Activated CD4-positive, alpha-beta T cell treated with anti-CD3 and anti-CD28 coated beads, Interleukin-2, amount 50 U/mL, for 16 hours (primary cell): ENCODE measurements around the gene PKP3.
"Not testable (repeated sequence)": the region's sequence is repeated elsewhere in the genome, so short reads cannot be mapped to it uniquely, and the experiment has no call there.

ENCODE experiments used
- DNase-seq: peaks from one replicate; pipeline ENCODE4 v3.0.0-alpha.2; 2020

PKP3 gene

DNA sequence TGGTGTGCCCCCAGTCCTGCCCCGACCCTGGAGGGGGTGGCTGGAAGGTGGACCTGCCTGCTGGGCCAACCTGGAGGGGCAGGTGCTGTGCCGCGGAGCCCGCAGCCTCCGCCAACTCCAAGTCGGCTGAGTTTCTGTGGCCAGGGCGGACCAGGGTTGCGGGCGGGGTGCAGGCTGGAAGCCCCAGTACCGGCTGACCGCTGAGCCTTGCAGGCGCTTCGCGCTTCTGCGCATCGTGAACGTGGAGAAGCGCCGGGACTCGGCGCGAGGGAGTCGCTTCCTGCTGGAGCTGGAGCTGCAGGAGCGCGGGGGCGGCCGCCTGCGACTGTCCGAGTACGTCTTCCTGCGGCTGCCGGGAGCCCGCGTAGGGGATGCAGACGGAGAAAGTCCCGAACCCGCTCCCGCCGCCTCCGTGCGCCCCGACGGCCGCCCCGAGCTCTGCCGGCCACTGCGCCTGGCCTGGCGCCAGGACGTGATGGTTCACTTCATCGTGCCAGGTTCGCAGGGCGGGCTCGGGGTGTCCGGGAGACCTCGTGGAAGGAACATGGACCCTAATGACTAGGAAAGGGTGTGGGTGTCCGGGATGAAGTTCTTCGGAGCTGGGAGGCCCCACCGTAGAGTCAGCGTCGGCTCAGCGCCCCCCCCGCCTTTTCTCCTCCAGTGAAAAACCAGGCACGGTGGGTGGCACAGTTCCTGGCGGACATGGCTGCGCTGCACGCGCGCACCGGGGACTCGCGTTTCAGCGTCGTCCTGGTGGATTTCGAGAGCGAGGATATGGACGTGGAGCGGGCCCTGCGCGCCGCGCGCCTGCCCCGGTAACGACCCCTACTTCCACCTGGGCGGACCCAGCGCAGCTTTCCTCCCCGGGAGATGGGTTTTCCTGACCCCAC, 14.6 kb upstream of the PKP3 start:
- DNase-seq = no peak

DNA sequence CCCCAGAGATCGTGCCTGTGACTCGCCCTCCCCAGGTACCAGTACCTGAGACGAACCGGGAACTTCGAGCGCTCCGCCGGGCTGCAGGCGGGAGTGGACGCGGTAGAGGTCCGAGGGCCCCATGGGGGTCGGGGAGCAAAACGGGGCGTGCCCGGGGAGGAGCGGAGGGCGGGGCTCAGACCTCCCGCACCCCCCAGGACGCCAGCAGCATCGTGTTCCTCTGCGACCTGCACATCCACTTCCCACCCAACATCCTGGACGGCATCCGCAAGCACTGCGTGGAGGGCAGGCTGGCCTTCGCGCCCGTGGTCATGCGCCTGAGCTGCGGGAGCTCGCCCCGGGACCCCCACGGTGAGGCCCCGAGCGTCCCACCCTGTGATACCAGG, 13.9 kb upstream of the PKP3 start:
- DNase-seq = no peak

DNA sequence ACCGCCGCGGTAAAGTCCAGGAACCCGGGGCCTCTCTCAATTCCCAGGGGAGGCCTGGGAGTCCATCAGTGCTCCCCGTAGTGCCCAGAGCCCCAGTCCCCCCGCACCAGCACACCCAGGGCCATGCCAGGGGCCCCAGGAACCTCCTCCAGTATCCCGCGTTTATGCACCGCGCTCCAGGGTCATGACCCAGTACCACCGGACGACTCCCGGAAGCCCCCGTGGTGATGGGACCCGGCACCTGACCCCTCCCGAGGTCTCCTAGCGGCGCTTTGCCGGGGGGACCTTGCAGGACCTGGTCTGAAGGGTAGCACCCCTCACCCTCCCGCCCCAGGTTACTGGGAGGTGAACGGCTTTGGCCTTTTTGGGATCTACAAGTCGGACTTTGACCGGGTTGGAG, 13.5 kb upstream of the PKP3 start:
- no peak for DNase-seq

DNA sequence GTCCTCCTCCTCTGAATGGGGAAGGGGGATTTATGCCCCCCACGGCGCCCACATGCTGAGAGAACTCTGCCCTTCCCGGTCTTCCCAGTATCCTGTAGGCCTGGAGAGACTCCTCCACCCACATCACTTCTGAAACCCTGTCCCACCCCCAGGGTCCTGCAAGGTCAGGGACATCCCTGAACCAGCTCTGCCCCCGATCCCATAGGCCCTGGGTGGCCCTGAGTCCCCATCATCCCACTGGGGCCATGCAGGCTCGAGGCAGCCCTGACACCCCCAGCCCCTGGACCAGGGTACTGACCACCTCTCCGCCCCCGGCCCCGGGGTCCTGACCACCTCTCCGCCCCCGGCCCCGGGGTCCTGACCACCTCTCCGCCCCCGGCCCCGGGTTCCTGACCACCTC, 13.0 kb upstream of the PKP3 start:
- DNase-seq = no peak

DNA sequence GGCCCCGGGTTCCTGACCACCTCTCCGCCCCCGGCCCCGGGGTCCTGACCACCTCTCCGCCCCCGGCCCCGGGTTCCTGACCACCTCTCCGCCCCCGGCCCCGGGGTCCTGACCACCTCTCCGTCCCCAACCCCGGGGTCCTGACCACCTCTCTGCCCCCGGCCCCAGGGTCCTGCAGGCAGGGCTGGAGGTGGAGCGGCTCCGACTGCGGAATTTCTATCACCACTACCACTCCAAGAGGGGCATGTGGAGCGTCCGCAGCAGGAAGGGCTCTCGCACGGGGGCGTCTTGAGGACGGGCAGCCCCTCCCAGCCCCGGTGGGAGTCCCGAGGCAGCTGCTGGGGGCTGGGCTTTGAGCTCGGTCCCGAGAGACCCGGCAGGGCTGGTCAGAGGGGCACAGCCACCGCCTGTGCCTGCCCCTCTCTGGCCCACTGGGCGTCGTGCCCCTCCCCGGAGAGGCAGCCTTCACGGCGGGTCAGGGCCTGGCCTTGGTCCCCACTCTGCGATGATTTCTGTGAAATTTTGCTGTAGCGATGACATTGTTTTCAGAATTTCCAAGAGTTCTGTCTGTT, 12.4 kb upstream of the PKP3 start:
- no peak for DNase-seq

DNA sequence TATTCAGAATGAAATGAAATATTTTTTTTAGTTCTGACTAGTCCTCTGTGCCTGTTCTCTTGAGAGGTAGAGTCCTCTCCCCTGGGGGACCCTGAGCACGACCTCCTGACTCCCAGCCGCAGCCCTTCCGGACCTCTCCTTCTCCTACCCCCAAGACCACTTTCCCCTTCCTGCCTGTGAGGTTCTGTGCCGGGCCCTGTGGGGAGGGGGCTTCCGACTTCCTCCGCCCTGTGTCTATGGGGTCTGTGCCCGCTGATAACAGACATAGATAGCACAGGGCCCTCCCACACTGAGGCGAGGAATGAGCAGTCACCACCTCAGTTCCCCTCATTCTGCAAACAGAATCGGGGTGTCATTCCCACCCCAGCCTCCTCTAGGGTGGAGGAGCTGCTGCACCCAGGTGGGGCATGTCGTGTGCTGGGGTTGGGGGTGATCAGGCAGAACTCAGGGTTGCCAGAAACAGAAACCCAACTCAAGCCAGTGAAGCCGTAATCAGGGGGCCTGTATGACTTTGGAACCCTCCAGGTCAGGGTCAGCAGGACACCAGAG, 11.9 kb upstream of the PKP3 start:
- DNase-seq = no peak

DNA sequence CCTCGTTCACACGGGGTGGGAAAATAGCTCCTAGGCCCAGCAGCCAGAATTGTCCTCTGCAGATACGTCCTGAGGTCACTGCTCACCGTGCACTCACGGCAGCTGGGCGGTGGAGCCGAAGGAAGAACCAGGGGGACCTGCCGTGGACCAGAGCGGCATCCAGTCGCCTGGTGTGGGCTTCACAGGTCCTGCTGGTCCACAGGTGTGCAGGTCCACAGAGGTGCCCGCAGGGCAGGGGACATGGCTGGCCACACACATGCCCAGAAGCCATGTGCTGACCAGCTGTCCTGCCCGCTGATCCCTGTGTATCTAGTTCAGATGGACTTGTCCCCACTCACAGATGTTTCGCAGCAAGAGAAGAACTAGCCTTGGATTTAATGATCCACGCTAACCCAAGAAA, 10.6 kb upstream of the PKP3 start:
- no peak for DNase-seq

DNA sequence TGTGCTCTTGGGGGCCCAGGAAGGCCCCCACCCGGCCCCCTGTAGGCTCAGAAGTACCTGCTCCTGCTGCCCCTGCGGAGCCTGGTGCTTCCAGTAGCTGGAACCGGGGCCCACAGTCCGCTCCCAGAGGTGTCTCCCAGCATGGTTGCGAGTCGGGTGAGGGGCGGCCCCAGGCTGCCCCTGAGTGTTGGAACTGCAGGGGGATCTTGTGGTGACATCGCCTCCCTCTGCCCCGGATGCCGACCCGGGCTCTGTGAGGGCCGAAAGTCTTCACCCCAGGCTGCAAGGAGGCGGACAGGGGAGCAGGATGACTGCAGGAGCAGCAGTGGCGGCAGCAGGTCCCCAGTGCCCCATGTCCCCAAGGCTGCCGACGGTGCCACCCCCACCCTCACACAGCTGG, 9.5 kb upstream of the PKP3 start:
- DNase-seq = no peak

DNA sequence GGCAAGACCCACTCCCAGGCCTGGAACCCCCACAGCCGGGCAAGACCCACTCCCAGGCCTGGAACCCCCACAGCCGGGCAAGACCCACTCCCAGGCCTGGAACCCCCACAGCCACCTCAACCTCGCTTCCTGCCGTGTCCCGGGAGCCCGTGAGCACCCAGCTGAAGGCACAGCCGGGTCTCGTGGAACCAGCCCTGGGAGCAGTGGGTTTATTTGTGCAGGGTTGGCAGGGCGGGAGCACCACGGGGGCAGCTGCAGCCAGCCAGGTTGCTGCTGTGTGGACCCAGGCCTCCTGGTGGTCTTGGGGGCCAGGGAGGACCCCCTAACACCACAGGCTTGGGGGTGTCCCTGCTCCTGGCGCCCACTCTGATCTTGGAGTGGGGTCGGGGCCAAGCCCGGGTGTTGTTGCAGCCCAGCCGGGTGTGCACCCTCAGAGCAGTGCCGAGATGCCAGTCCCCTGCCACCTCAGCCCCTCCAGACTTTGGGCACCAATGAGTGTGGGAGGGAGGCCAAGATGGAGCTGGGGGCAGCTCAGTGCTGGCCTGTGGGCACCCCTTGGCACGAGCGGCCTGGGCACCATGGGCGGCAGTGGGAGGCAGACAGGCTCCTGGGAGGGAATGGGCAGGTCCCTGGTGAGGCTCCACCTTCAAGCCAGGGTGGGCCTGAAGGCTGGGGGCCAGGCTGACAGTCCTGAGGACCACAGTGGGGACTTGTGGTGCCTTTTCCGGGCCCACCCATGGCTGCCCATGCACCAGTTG, 8.2 kb upstream of the PKP3 start:
- no peak for DNase-seq

DNA sequence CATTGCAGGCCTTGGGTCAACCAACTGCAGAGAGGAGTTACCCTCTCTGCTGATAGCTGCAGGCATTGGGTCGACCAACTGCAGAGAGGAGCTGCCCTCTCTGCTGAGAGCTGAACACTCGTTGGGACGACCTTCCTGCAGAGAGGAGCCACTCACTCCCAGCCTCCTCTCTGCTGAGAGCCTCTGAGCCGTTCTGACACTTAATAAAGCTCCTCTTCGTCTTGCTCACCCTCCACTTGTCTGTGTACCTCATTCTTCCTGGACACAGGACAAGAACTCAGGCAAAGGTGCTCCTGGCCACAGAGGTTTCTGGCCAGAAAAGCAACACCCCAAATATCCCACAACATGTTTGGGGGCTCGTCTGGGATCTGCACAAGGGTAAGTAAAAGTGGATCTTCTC, 7.5 kb upstream of the PKP3 start:
- no peak for DNase-seq

DNA sequence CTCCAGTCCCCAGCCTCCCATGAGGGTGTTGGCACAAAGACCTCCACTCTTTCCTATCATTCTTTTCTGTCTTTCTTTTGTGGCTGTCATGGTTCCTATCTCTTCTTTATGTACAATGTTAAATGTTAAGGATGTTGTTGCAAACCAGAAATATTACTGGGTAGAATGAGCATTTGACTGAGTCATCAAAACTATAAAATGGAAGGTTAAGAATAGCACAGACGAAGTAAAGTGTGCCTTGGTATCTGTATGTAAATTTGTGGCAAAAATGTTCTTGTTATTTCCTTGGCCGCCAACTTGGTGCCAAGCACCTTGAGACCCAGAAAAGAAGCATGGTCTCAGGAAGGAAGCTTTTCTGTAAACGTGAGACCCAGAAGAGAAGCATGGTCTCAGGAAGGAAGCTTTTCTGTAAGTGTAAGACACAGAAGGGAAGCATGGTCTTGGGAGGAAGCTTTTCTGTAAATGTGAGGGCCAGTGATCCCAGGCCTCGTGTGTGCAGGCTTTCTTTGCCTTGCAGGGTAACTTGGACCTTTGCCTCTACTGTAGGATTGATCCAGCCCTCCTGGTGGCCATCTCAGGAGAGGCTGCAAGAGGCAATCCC, 6.7 kb upstream of the PKP3 start:
- DNase-seq = no peak

DNA sequence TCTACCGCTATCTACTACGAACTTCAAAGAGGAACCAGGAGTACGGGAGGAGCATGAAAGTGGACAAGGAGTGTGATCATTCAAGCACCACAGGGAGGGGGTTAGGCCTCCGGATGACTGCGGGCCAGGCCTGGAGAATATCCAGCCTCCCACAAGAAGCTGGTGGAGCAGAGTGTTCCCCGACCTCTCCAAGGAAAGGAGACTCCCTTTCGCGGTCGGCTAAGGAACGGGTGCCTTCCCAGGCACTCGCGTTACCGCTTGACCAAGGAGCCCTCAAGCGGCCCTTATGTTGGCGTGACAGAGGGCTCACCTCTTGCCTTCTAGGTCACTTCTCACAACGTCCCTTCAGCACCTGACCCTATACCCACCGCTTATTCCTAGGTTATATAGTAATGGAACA, 4.6 kb upstream of the PKP3 start:
- DNase-seq = not testable (repeated sequence)

DNA sequence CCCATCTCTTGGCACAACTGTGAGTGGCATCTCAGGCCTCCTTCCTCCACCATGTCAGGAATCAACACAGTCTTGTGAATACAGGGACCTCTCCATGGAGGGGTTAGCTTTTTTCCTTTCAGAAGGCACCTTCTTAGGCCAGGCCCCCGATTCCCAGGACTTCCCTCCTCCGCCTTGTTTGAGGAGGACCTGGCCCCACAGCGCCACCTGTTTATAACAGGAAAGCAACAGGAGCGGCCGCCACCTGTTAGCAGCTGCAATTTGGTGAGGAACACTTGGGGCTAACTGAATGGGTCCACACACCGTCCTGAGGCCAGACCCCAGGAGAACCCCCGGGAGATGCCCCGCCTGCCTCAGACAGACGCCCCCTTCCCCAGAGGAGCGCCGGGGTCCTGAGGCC, 3.8 kb upstream of the PKP3 start:
- DNase-seq = no peak

DNA sequence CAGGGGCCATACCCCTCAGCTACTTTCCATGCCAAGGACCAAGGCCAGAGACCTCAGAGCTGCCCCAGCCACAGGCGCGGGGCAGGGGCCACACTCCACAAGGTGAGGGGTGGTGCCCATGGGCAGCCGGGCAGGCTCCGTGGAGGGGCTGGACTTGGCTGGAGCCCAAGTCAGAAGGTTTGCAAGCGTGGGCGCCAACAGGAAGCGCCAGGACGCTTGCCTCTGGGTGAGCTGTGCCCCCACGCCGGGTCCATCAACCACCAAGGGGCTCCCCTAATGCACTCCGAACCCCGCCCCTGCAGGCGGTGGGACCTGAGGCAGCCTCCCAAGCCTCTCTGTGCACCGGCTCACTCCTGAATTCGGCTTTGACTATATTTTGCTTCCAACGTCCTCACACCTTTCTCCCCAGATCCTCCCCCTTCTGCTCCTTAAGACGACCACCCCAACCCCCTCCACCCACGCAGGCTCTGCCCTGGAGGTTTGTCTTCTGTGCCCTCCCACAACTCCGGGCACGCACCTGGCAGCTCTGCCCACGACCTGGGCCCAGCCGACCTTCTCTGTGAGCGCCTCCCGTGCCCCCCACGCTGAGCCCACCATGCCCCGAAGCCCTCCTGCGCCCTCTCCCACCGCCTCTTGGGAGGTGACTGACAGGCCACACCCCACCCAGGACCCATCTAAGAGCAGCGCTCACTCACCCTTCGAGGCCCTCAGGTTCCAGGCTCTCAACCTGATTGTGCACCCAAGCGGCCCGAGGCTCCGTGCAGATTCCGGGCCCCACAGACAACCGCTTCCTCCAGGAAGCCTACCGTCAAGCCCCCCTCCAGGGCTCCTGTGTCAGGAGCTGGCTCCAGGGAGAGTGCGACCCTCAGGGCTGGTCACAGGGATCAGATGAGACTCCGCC, 2.6 kb upstream of the PKP3 start:
- DNase-seq = no peak

DNA sequence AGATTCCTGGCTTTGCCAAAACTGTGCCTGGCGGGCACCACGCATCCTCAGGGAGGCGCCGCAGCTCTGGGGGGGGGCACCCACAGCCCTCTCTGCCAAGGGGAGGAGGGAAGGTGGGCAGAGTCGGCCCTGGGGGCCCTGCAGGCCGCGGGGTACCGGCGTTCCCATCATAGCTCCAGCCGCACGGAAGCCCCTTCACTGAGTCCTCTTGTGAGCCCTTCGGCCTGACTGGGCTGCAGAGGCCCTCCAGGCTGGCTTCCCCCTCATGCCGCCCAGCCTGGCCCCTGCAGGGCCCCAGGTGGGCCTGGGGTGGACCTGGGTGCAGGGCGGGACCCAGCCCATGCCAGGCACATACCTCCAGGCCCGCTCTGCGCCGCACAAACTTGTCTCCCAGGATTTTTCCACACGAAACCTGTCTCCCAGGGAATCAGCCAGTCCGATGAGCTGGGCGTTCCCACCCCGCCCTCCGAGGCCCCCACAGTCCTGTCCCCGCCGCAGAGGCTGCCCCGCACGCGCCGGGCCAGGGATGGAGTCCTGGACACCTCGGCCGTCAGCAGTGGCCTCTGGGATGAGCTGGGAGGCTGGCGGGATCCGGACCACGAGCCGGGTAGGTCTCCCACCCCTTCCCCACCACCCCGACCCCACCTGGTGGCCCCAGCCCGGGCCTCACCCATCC, 1.8 kb upstream of the PKP3 start:
- no peak for DNase-seq

DNA sequence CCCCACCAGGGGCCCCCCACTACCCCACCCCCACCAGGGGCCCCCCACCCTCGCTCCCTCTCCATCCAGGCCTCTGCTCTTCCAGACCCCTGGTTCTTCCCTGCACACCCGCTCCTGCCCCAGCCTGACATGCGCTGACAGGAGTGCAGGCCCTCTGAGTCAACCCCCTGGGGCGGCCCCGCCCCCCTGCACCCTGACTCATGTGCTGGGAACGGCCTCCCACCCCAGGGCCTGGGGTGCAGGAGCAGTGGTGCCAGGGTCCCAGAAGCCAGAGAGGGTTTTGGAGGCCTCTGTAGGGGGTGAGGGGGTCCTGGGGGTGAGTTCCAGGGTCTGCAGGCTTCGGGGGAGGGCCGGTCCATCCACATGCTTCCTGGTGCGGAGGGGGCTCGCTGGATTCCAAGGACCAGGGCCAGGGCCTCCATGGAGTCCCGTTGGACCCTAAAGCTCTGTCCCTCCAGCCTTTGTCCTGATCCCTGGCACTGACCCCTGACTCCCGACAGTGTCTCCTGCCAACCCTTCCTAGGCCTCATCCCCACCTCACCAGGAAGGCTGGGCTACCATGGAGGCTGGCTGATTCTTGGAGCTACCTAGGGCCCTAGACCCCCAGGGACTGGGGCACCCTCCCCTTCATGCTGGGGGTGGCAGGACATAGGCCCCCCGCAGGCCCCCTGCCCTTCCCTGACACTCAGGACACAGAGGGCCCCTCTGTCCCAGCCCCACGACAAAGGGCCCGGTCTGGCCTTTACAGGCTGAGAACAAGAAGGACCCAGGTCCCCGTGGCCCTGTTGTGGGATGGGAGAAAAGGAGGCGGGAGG, 583 bp upstream of the PKP3 start:
- no peak for DNase-seq

DNA sequence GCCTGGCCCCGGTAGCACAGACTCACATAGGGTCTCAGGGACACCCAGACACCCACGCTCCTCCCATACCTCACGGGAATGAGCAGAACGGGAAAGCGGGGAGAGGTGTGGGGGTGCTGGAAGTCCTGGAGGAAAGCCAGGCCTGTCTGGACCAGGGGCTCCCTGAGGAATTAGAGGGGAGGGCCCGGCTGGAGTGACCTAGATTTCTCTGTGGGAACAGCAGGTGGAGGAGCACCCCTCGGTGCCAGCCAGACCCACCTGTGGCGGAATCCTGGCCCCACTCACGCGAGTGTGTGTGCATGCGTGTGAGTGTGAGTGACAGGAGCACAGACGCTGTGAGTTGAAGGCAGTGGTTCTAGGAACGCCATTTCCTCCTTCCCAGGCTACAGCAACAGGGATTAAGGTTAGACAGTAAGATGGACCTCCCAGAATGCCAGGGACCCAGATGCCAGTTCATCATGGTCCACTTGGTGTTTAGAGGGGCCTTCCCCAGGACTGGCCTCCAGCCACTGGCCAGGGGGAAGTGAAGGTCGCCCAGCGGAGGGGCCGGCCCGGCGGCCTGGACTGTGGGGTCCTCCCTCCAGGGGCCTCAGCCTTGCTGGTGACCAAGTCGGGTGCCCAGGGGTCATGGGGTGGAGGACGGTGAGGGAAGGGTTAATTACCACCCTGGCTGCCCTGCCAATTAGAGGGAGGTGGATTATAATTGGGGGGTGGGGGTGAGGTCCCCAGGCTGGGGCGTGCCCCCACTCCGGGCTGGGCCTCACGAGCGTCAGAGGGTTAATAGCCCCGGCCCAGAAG, 1.0 kb downstream of the PKP3 start:
- DNase-seq = no peak

DNA sequence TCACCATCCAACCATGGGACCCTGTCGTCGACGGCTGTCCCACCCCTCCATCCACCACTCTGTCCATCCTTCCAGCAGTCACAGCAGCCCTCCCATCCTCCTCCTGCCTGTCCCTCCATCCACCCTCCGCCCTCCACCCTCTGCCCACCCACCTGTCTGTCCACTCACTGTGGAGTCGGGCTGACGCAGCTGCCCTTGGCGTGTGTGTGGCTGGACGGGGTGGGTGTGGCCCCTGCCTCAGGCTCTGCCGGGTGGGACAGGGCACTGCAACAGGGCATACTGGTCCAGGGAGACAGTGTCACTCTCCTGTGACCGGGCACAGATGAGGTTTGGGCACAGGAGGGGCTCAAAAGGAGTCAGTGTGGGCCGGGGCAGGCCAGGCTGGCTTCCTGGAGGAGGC, 1.9 kb downstream of the PKP3 start:
- DNase-seq = no peak

DNA sequence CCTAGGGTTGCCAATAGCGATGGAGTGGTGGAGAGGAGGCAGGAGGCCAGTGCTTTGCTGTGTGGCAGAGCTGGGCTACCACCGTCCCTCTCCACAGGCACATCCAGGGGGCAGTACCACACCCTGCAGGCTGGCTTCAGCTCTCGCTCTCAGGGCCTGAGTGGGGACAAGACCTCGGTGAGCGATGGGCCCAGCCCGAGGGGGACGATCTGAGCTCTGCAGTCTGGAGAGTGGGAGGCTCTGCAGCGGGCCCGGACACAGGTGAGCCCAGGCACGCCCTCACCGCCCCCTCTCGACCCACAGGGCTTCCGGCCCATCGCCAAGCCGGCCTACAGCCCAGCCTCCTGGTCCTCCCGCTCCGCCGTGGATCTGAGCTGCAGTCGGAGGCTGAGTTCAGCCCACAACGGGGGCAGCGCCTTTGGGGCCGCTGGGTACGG, 2.5 kb downstream of the PKP3 start:
- no peak for DNase-seq
